Uterus (tissue), 4 donors: Measurements from ENCODE around the gene NUP153. TPM values are rescaled to one million over a fixed set of nuclear protein-coding genes. Genes with fewer than 3 reads are reported as not detected.

Source experiments
- DNase-seq, 2 donors: peaks; one replicate each; pipeline ENCODE4 v3.0.0-alpha.2; 2019 to 2020
- H3K27ac ChIP-seq, 2 donors: fragments of 200-600 bp; sonication (generic); 1 replicate in 1 of 2; 2 replicates in 1 of 2; pipeline ENCODE4 v1.5.1; 2016 to 2018
- H3K27me3 ChIP-seq, 2 donors: fragments of 200-600 bp; sonication (generic); one replicate each; pipeline ENCODE4 v1.5.1; 2018 to 2019; ENCODE audit warnings: control low read depth in 1 of 2
- H3K36me3 ChIP-seq, 2 donors: fragments of 200-600 bp; sonication (generic); one replicate each; pipeline ENCODE4 v1.5.1; 2019; ENCODE audit warnings: control low read depth in 1 of 2
- H3K4me1 ChIP-seq, 2 donors: fragments of 200-600 bp; sonication (generic); one replicate each; pipeline ENCODE4 v1.5.1; 2018 to 2019; ENCODE audit warnings: control low read depth in 1 of 2
- H3K4me3 ChIP-seq, 2 donors: fragments of 200-600 bp; sonication (generic); 1 replicate in 1 of 2; 2 replicates in 1 of 2; pipeline ENCODE4 v1.5.1; 2018 to 2019; ENCODE audit warnings: mild to moderate bottlenecking in 1 of 2
- H3K9me3 ChIP-seq, 2 donors: fragments of 200-600 bp; sonication (generic); one replicate each; pipeline ENCODE4 v1.5.1; 2019; ENCODE audit warnings: control low read depth in 1 of 2
- CTCF ChIP-seq, 4 experiments: fragments of 200-600 bp in 2 of 4; fragments of 450-650 bp in 2 of 4; sonication (generic) in 2 of 4; IDR thresholded peaks; one replicate each; pipeline ENCODE4 v1.5.1; 2016 to 2019; ENCODE audit warnings: antibody characterized with exemption in 4 of 4, mild to moderate bottlenecking in 2 of 4, moderate library complexity in 1 of 4
- POLR2A ChIP-seq, 2 donors: fragments of 450-650 bp; IDR thresholded peaks; one replicate each; pipeline ENCODE4 v1.6.1; 2016; ENCODE audit warnings: antibody characterized with exemption in 2 of 2, mild to moderate bottlenecking in 1 of 2, moderate library complexity in 1 of 2
- intact Hi-C: fragments of 100-400 bp; cut with DNase I; formaldehyde crosslinking; loops from one replicate; pipeline ENCODE4 v1.15.1; 2023; ENCODE audit warnings: low total_unique reads
- total RNA-seq, 4 donors: library from RNA; depleted of rRNA in 3 of 4; stranded (reverse); fragments of >200 nt in 3 of 4; gene quantifications; one replicate each; pipeline versions ENCODE4 v1.1.0 to v1.2.4, GENCODE V29; 2014 to 2023
- donor health status: DM: yes; HTN: yes; CAD: no.

The NUP153 gene
- total RNA-seq, 4 donors from 2014 or later: 14.1 to 55.1 (median 48.4) TPM

- intact Hi-C loops: no loop called here
- no peak for DNase-seq
- no peak for TF ChIP-seq POLR2A (IDR thresholded peaks at IDR 0.05)
- TF ChIP-seq CTCF (IDR thresholded peaks at IDR 0.05): no peak
- Histone ChIP-seq H3K9me3 (no peaks in the 10 kb centered on the region), H3K36me3 (no peaks in the 10 kb centered on the region), H3K4me3 (no peak overlapping the region), H3K27ac (no peak overlapping the region), H3K27me3 (no peaks in the 10 kb centered on the region), H3K4me1 (no peaks in the 10 kb centered on the region)
Measured at GRCh38 chr6:17621003-17621402, 85.7 kb downstream of the NUP153 start.

DNA sequence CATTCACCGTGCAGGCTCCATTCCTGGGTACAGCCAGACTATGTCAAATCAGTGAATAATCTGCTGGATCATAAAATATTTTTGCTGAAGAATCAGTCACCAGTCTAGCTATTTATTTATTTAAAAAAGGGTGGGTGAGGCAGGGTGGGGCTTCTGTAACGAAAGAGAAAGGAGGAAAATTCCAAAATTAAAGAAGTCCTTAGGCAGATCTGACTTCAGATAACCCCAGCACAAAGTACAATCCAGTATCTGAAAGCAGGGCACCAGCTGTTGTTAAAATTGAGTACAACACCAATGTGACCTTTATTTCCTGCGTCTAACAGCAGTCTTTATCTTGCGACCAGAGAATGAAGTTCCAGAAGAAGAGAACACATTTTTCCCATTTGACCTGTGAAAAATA lies 90.9 kb downstream of the NUP153 start:
- TF ChIP-seq POLR2A (IDR thresholded peaks at IDR 0.05) (no peak), CTCF (IDR thresholded peaks at IDR 0.05) (no peak)
- Histone ChIP-seq H3K4me1 (no peaks in the 10 kb centered on the region), H3K9me3 (no peaks in the 10 kb centered on the region), H3K4me3 (no peak overlapping the region), H3K36me3 (no peaks in the 10 kb centered on the region), H3K27ac (no peak overlapping the region), H3K27me3 (no peaks in the 10 kb centered on the region)
- no peak for DNase-seq
- intact Hi-C loops: loop anchor here (10.0 kb wide), 1 partner anchor 89 kb away; the partner anchor contains the start of gene NUP153

GRCh38 chr6:17612048-17612447 lies 94.7 kb downstream of the NUP153 start:
- no peak overlapping the region for H3K27ac ChIP-seq
- no peaks in the 10 kb centered on the region for H3K27me3 ChIP-seq
- TF ChIP-seq POLR2A (IDR thresholded peaks at IDR 0.05) (no peak), CTCF (IDR thresholded peaks at IDR 0.05) (no peak)
- no peaks in the 10 kb centered on the region for H3K9me3 ChIP-seq
- H3K36me3 ChIP-seq: no peaks in the 10 kb centered on the region
- no peaks in the 10 kb centered on the region for H3K4me1 ChIP-seq
- no peak overlapping the region for H3K4me3 ChIP-seq
- intact Hi-C loops: loop anchor here (10.0 kb wide), 1 partner anchor 93 kb away; the partner anchor contains the start of gene NUP153
- no peak for DNase-seq

DNA sequence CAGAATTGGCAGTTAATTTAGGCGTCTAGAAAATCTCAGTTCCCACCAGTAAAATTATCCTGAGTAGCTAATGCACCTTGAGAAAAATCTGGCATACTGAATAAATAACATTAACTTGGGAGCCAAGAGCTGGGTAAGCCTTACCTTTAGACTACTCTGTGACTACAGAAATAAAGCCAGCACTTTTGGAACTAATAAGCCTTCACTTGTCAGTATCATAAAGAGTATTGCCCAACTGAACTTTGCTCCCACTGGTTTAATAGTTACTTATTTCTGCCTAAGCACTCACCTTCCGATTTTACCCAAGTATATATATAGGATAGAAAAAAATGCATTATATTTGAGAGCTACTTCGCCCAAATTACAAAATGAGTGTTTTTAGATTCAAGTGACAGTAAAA lies 95.9 kb downstream of the NUP153 start:
- TF ChIP-seq CTCF (IDR thresholded peaks at IDR 0.05): no peak
- no peak for TF ChIP-seq POLR2A (IDR thresholded peaks at IDR 0.05)
- no peak overlapping the region for H3K4me3 ChIP-seq
- intact Hi-C loops: loop anchor here (10.0 kb wide), 1 partner anchor 94 kb away; the partner anchor contains the start of gene NUP153
- H3K9me3 ChIP-seq: no peaks in the 10 kb centered on the region
- DNase-seq: no peak
- H3K4me1 ChIP-seq: no peaks in the 10 kb centered on the region
- no peak overlapping the region for H3K27ac ChIP-seq
- H3K27me3 ChIP-seq: no peaks in the 10 kb centered on the region
- no peaks in the 10 kb centered on the region for H3K36me3 ChIP-seq

DNA sequence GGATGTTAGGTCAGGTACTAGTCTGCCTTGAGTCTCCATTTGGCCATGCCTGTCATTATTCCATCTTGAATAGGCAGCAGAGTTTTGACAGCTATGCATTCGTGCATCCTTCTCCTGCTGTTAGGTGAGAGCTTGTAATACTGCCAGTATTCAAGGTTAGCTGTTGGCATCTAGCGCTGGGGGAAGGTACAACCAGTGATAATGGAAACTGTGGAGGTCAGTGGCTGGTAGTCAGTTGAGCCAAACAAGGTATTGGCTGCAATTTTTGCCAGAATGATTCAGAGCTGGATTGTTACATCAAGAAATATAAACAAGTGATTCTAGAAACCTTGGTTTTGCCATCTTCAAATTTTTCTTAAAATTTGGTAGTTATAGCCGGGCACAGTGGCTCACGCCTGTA lies 100.1 kb downstream of the NUP153 start:
- H3K27me3 ChIP-seq: no peaks in the 10 kb centered on the region
- no peak for TF ChIP-seq CTCF (IDR thresholded peaks at IDR 0.05)
- no peak for TF ChIP-seq POLR2A (IDR thresholded peaks at IDR 0.05)
- no peak overlapping the region for H3K27ac ChIP-seq
- no peaks in the 10 kb centered on the region for H3K36me3 ChIP-seq
- intact Hi-C loops: no loop called here
- H3K4me1 ChIP-seq: no peaks in the 10 kb centered on the region
- DNase-seq: no peak
- H3K4me3 ChIP-seq: no peak overlapping the region
- no peaks in the 10 kb centered on the region for H3K9me3 ChIP-seq
